Measurements from ENCODE around the gene FLNB. TPM values are rescaled to one million over a fixed set of nuclear protein-coding genes. Genes with fewer than 3 reads are reported as not detected.

Gene FLNB
- total RNA-seq, 1 donor from 2014 or later = 30.0 TPM

DNA sequence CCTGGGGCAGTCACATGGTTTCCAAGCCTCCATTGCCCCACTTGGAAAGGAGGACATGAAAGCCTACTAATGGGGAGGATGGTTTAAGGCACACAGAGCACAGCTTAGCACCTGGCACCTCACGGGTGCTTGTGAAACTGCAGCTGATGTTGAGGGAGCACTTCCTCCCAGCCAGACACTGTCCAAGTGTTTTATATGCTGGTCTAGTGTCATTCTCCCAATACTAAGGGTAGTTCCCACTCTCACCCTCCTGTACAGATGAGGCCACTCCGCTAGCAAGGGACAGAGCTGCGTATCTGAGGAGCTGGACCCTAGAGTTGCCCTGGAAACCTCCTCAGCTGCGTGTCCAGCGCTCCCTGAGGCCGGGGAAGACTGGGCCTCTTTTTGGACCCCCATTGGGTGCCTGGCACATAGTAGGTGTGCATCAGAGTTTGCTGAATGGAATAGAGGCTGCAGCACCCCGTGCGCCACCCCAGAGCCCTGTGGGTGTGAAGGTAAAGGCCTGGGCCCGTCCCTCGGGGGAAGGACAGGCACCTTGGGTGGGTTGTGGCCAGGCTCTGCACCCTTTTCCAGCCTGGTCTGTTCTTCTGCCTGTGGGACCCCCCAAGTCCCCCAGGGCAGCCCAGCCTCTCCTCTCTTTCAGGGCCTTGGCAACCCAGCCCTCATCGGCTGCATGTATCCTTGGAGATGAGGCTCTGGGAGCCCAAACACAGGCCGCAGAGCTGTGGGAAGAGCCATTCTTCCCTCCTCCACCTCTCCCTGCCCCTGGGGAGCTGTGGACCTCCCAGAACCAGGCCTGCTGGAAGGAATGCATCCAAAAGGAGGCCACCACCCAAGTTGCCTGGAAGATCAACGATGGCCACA lies 171.2 kb downstream of the FLNB start:
- intact Hi-C loops (cut with DNase I) = loop anchor here (10.0 kb wide), 1 partner anchor 345 kb away; no protein-coding TSS in a partner anchor
- DNase-seq (no peak), ATAC-seq (ENCODE audit: poor library complexity) (no peak)

DNA sequence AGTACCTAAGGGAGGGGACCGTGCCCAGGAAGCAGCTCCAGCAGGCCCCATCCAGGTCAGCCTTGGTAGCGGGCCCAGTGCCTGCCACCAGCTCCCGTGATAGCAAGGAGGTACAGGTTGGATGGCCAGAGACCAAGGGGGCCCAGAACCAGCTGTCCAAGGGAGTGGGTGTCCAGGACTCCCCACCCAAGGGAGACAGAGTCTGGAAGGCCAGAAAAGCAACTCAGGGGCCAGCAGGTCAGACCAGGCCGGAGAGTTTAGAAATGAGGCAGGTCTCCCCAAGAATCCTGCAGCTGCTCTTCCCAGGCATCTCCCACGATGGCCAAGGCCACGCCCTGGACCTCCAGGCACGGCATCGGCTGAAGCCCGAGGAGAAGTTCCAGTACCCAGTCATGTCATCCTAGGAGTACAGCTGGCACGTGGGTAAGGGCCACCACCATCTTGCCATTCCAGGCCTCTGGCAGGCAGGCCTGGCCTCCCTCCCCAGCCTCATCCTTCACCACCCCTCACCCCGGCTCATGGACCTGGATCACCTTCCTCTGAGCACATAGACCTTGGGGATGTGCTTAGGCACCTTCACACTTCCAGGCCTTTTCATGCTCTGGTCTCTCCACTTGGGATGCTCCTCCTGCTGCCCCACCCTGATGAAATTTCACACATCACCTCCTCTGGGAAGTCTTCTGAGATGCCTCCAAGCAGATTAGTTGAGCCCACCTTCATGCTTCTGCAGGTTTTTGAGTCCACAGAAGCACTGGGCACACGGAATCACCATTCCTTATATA lies 172.1 kb downstream of the FLNB start:
- DNase-seq = no peak
- ATAC-seq (ENCODE audit: poor library complexity) = no peak
- intact Hi-C loops (cut with DNase I) = loop anchor here (10.0 kb wide), 1 partner anchor 345 kb away; no protein-coding TSS in a partner anchor

DNA sequence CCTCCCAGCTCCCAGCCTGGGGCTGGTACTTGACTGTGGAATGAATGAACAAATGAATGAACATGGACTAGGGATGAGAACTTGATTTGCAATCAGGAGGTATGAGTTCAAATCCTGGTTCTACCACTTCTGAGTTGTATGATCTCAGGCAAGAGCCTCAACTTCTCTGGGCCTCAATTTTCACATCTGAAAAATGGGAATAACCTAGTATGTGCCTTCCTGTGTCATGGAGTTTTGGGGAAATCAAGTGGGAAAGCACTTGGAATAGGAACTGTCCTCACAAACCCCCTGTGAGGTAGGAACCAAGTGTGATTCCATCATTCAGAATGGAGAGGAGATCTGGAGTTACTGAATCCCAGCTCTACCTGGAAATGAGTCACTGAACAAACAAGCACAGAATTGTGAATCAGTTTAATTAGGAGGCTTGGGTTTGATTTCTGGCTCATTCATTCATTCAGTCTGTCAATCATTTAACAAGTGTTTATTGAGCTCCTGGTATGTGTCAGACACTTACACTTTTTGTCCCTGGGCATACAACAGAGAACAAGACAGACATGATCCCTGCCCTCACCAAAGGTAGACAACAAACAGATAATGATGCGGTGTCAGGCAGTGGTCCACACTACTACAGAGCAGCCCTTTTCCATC lies 172.8 kb downstream of the FLNB start:
- intact Hi-C loops (cut with DNase I) = loop anchor here (10.0 kb wide), 1 partner anchor 344 kb away; no protein-coding TSS in a partner anchor
- ATAC-seq (ENCODE audit: poor library complexity) (no peak), DNase-seq (no peak)

DNA sequence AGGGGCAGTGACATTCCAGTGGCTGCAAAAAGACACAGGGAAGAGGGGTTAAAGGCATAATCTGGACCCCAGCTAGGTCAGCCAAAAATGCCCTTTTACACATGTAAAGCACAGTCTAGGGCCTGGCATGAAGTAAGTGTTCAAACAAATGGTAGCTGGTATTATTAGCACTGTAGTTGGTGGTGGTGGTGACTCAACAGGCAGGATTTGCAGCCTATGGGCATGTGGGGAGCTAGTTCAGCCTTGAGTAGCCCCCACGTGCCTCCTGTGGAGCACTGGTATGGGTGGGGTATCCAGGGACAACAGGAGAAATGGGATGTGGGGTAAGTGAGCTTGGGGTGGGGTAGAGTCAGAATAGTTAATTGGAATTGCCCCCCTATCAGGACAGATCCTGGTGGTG lies 175.0 kb downstream of the FLNB start:
- no peak for ATAC-seq (ENCODE audit: poor library complexity)
- intact Hi-C loops (cut with DNase I) = loop anchor here (10.0 kb wide), 1 partner anchor 342 kb away; no protein-coding TSS in a partner anchor

GRCh38 chr3:58183891-58184290 lies 175.7 kb downstream of the FLNB start:
- intact Hi-C loops (cut with DNase I) = loop anchor here (10.0 kb wide), 1 partner anchor 341 kb away; no protein-coding TSS in a partner anchor

More for the DNA sequence above, 175.0 kb downstream of the FLNB start:
- no peak for DNase-seq

DNA sequence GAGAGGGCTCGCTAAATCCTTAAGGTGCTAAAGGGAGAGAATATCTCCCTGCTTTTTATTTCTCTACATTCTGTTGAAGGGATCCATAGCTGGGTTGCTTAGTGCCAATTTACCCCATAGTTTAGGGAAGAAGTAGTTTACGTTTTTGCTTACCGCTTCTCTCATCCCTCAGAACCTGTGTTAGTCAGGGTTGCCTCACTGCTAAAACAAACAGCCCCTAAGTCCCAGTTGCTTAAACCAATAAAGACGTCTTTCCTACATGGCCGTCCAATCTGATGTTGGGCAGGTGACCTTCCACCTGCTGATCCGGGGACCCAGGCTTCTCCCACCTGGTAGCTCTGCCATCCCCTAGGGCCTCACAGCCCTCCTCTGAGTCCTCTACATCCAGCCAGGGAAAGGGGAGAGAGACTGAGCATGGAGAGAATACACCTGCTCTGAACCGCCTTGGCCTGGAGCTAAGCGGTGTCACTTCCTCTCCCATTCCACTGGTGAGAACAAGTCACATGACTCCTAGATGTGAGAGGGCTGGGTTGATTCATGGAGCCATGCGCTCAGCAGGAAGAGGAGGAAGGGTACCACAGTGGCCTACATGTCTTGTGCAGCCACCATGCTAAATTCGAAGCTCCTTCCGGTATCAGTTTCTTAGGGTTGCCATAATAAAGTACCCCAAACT lies 176.2 kb downstream of the FLNB start:
- intact Hi-C loops (cut with DNase I) = loop anchor here (10.0 kb wide), 1 partner anchor 340 kb away; no protein-coding TSS in a partner anchor
- ATAC-seq (ENCODE audit: poor library complexity) (no peak), DNase-seq (no peak)

More at GRCh38 chr3:58183891-58184290, 175.7 kb downstream of the FLNB start:
- ATAC-seq (ENCODE audit: poor library complexity) (no peak), DNase-seq (no peak)

- intact Hi-C loops (cut with DNase I) = loop anchor here (5.0 to 10.0 kb wide), 2 partner anchors 232 to 340 kb away; no protein-coding TSS in a partner anchor
- no peak for DNase-seq
- ATAC-seq (ENCODE audit: poor library complexity) = no peak
Measured at GRCh38 chr3:58184982-58185360, 176.7 kb downstream of the FLNB start.

DNA sequence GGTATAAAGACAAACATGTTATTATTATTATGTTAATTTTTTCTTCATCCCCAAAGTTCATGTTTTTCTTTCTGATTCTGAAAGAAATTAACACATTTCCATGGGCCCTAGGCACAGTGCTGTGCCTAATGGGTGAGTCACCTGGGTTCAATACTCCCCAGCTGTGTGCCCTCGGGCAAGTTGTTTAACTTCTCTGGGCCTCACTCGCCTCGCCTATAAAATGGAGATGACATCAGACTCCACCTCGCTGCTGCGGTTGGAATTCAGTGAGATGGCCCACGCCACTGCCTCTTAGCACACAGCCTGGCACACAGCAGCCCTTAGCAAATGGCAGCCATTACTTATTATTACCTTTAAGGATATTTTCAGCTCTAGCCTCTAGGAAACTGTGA lies 179.9 kb downstream of the FLNB start:
- intact Hi-C loops (cut with DNase I) = loop anchor here (5.0 to 10.0 kb wide), 2 partner anchors 229 to 337 kb away; no protein-coding TSS in a partner anchor
- ATAC-seq (ENCODE audit: poor library complexity) = no peak

GRCh38 chr3:58188921-58189451 lies 180.8 kb downstream of the FLNB start:
- DNase-seq (no peak), ATAC-seq (ENCODE audit: poor library complexity) (peak; percentile 60)
- intact Hi-C loops (cut with DNase I) = loop anchor here (5.0 to 10.0 kb wide), 2 partner anchors 228 to 336 kb away; no protein-coding TSS in a partner anchor

More for the DNA sequence above, 179.9 kb downstream of the FLNB start:
- DNase-seq = no peak

- intact Hi-C loops (cut with DNase I) = loop anchor here (5.0 to 10.0 kb wide), 2 partner anchors 228 to 335 kb away; no protein-coding TSS in a partner anchor
- DNase-seq (no peak), ATAC-seq (ENCODE audit: poor library complexity) (no peak)
Measured at GRCh38 chr3:58189691-58190090, 181.5 kb downstream of the FLNB start.

DNA sequence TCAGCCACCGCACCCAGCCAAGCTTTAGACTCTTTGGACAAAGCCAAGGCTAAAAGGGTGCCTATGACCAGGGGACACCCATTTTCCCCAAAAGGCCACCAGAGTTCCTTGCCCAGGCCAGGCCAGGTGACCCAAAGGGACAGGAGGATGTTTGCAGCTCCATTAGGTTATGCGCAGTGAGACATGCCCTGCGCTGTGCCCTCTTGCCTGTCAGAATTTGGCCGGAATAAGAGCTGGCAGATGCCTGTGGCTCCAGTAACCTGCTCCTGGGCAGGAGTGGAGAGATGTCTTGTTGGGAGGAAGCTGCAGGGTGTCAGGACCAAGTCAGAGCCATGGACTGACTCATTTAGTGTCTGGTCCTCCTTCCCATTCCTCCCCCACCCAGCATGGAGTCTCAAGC lies 182.1 kb downstream of the FLNB start:
- DNase-seq (no peak), ATAC-seq (ENCODE audit: poor library complexity) (no peak)
- intact Hi-C loops (cut with DNase I) = no loop called here

- DNase-seq (no peak), ATAC-seq (ENCODE audit: poor library complexity) (no peak)
- intact Hi-C loops (cut with DNase I) = no loop called here
Measured at GRCh38 chr3:58190882-58191281, 182.7 kb downstream of the FLNB start.

- DNase-seq (no peak), ATAC-seq (ENCODE audit: poor library complexity) (no peak)
- intact Hi-C loops (cut with DNase I) = no loop called here
Measured at GRCh38 chr3:58191361-58191991, 183.3 kb downstream of the FLNB start.

- ATAC-seq (ENCODE audit: poor library complexity) (no peak), DNase-seq (no peak)
- intact Hi-C loops (cut with DNase I) = no loop called here
Measured at GRCh38 chr3:58192069-58192468, 183.8 kb downstream of the FLNB start.

GRCh38 chr3:58193682-58194407 lies 185.6 kb downstream of the FLNB start:
- intact Hi-C loops (cut with DNase I) = no loop called here
- no peak for ATAC-seq (ENCODE audit: poor library complexity)

GRCh38 chr3:58197588-58197987 lies 189.4 kb downstream of the FLNB start:
- DNase-seq (no peak), ATAC-seq (ENCODE audit: poor library complexity) (no peak)
- intact Hi-C loops (cut with DNase I) = no loop called here

More at GRCh38 chr3:58193682-58194407, 185.6 kb downstream of the FLNB start:
- no peak for DNase-seq

GRCh38 chr3:58198362-58198761 lies 190.1 kb downstream of the FLNB start:
- intact Hi-C loops (cut with DNase I) = no loop called here
- DNase-seq (no peak), ATAC-seq (ENCODE audit: poor library complexity) (no peak)
